ENCODE data around the gene NDRG4.

NDRG4 gene

DNA sequence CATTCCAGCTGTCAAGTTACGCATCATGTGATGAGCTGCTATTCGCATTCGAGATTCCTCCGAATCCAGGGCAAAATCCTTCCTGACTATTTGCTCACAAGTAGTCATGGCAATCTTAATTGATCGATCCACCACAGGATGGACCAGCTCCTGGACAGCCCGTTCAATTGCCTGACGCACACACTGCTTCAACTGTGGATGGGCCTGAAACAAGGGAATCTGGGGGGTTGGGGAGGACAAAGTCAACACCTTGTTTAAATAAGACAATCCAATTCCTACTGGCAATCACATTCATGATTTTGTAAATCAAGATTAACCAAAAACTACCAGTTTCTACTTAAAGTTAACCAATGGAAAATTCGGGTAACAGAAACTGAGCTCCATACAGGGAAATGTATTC lies 43.7 kb downstream of the NDRG4 start:
- Histone ChIP-seq H3K4me3 (no peak overlapping the region), H3K27ac (no peak overlapping the region)
- no peak for DNase-seq (ENCODE audit: low spot score)
- TF ChIP-seq, protein P1, sequence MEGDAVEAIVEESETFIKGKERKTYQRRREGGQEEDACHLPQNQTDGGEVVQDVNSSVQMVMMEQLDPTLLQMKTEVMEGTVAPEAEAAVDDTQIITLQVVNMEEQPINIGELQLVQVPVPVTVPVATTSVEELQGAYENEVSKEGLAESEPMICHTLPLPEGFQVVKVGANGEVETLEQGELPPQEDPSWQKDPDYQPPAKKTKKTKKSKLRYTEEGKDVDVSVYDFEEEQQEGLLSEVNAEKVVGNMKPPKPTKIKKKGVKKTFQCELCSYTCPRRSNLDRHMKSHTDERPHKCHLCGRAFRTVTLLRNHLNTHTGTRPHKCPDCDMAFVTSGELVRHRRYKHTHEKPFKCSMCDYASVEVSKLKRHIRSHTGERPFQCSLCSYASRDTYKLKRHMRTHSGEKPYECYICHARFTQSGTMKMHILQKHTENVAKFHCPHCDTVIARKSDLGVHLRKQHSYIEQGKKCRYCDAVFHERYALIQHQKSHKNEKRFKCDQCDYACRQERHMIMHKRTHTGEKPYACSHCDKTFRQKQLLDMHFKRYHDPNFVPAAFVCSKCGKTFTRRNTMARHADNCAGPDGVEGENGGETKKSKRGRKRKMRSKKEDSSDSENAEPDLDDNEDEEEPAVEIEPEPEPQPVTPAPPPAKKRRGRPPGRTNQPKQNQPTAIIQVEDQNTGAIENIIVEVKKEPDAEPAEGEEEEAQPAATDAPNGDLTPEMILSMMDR (IDR thresholded peaks at IDR 0.05) = no peak

DNA sequence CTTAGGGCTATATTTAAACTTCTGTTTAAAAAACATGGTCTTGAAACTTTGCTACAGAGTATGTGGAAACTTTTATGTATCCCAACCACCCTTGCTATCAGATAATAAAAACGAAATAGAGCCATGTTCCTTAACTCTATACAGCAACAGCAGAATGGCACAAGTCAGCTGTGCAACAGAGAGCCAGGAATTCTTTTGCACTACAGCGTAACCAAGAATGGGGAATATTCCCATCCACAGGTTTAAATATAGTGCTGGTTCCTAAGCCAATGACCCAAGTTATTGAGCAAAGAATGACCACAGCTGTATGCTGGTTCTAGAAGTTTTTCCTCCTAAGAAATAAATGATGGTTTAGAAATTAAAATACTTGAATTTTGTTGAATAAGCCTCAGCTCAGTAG lies 48.4 kb downstream of the NDRG4 start:
- no peak overlapping the region for H3K4me3 ChIP-seq
- DNase-seq (ENCODE audit: low spot score) = no peak
- TF ChIP-seq, protein P1 (IDR thresholded peaks at IDR 0.05) = no peak
- no peak overlapping the region for H3K27ac ChIP-seq

DNA sequence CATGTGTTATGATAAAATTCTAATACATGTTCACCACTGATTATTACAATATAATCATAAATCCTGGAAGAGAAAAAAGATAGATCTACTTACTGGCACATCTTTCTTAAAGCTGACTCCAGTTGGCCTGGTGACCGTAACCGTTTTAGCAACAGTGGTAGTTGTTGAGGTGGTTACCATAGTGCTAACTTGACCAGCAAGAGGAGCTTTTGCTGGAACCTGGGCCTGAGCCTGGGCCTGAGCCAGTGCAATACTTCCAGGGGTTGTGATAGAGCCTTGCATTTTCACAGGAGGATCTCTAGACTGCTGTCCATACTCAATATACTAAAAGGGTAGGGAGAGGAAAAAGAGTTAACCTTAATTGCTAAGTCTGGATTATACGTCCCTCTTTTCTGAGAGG lies 51.6 kb downstream of the NDRG4 start:
- no peak for DNase-seq (ENCODE audit: low spot score)
- TF ChIP-seq, protein P1 (IDR thresholded peaks at IDR 0.05) = no peak
- Histone ChIP-seq H3K27ac (no peak overlapping the region), H3K4me3 (no peak overlapping the region)

DNA sequence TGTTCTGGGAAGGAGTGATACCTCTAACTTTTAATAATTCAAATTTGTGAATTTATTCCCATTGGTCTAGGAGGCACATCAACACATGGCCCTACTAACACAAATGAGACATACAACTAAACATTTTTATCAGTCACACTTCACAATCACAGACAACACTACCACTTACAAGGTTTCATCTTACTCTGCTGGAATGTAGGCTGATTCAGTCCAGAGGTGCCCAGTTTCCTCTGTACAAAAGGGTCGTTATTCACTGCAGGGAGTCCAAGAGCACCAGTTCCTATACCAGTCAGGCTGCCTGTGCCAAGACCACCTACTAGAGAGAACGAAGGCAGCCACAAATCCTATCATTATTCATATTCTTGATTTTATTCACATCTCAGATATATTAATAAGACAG lies 56.7 kb downstream of the NDRG4 start:
- Histone ChIP-seq H3K27ac (no peak overlapping the region), H3K4me3 (no peak overlapping the region)
- DNase-seq (ENCODE audit: low spot score) = no peak
- TF ChIP-seq, protein P1 (IDR thresholded peaks at IDR 0.05) = no peak

Measured in coronary artery (tissue), 2 donors.